Measurements from ENCODE around the gene ARID2.

DNA sequence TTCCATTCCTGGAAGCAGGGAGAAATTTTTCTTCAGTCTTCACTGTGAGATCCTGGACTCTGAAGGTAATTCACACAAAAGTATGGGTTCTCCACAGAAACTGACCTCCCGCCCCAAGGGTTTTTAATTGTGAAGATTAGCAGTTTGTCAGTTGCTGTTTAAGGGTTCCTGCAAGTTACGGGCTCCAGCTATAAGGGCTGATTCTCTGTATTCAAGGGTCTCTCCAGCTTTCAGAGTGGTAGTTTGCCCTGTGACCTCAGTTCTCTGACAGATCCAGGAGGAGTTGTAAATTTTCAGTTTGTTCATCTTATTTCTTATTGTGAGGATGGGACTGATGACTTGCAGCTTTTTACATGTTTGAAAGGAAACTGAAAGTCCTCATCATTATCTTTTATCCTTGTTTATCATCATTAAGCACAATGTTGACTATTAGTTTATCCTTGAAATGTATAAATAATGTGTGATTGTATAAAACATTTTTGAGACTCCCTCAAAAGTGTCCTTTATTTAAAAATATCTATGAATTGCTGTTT, 149.9 kb downstream of the ARID2 start:
- TF ChIP-seq, protein P1, sequence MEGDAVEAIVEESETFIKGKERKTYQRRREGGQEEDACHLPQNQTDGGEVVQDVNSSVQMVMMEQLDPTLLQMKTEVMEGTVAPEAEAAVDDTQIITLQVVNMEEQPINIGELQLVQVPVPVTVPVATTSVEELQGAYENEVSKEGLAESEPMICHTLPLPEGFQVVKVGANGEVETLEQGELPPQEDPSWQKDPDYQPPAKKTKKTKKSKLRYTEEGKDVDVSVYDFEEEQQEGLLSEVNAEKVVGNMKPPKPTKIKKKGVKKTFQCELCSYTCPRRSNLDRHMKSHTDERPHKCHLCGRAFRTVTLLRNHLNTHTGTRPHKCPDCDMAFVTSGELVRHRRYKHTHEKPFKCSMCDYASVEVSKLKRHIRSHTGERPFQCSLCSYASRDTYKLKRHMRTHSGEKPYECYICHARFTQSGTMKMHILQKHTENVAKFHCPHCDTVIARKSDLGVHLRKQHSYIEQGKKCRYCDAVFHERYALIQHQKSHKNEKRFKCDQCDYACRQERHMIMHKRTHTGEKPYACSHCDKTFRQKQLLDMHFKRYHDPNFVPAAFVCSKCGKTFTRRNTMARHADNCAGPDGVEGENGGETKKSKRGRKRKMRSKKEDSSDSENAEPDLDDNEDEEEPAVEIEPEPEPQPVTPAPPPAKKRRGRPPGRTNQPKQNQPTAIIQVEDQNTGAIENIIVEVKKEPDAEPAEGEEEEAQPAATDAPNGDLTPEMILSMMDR (optimal IDR thresholded peaks at IDR 0.05 in 1 of 3, IDR thresholded peaks at IDR 0.05 in 1 of 3, conservative IDR thresholded peaks at IDR 0.05 in 1 of 3; ENCODE audit: extremely low read depth in 1 of 3, insufficient read depth in 2 of 3, low read length in 3 of 3): no peak
- no peak for TF ChIP-seq EZH2 (IDR thresholded peaks at IDR 0.05; ENCODE audit: low read length)

Data from keratinocyte (primary cell).